CD1c-positive myeloid dendritic cell (primary cell): Measurements from ENCODE around the gene HSD17B7.
A peak's percentile ranks its signal among the peaks of the same experiment; 100 is the strongest.
"Not testable (repeated sequence)": the region's sequence is repeated elsewhere in the genome, so short reads cannot be mapped to it uniquely, and the experiment has no call there.

ENCODE experiments used
- DNase-seq: peaks from one replicate; pipeline ENCODE4 v3.0.0-alpha.2; 2016; ENCODE audit errors: extremely low spot score

Gene HSD17B7, protein sequence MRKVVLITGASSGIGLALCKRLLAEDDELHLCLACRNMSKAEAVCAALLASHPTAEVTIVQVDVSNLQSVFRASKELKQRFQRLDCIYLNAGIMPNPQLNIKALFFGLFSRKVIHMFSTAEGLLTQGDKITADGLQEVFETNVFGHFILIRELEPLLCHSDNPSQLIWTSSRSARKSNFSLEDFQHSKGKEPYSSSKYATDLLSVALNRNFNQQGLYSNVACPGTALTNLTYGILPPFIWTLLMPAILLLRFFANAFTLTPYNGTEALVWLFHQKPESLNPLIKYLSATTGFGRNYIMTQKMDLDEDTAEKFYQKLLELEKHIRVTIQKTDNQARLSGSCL

DNA sequence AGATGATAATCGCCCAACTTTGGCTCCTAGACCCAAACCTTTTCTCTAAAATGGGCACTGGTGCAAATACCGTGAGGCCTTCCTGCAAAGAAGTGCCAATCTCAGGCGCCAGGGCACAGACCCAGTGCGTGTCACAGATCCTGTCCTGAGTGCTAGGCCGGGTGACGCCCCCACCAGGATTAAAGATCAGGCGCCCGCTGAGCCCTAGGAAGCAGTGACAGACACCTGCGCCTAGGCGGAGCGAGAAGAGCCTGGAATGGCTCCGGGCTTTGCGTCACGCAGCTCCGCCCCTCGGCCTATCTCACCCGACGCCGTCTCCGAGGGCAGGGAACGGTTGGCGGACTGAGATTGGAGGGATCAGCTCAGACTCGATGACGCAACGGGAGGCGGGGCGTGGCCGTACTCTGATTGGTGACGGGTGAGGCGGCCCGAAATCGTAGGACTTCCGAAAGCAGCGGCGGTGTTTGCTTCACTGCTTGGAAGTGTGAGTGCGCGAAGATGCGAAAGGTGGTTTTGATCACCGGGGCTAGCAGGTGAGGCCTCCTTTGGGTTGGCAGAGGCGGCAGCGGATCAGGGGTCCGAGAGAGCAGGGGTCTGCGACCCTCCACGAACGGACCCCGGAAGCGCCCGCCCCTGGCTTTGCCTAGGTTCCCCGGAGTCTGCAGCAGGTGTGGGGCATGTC, at the start of gene HSD17B7:
HSD17B7 (plus strand) TSS at position 400 of the 682 bp plus-strand sequence; CDS start at position 499, 99 bp downstream.
- peak; percentile 81 for DNase-seq

DNA sequence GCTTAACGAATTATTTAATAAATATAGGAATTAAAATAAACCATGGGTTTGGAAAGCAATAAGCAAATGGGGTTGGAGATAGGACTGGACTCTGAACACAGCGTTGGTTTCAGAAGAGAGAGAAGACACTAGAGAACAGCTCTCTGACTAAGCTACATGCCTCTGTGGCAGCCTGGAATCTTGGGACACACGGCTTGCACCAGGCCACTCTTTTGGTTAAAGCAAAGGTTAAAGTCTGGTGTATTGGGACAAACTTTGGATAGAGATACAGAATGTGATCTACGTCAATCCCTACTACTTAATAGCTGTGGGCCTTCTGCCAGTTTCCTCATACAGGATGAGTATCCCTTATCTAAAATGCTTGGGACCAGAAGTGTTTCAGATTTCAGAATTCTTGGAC, 49.7 kb upstream of the HSD17B7 start:
- no peak for DNase-seq

DNA sequence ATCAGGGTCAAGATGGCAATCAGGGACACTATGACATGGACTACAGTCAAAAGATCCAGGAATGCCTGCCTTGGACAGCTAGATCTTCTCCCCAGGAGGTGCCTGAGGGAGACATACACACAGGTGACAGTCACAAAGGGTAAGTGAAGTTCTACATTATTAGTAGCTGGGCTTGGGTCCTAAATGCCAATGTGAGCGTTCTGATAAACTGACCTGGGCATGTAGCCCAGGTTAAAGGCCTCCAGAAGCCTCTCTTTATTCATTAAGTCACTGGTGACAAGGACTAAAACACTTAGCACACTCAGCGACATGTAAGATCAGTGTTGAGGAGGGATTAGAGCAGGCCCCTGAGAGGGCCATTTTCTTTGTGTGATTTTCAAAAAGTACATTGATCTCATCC, 48.9 kb upstream of the HSD17B7 start:
- DNase-seq: no peak

DNA sequence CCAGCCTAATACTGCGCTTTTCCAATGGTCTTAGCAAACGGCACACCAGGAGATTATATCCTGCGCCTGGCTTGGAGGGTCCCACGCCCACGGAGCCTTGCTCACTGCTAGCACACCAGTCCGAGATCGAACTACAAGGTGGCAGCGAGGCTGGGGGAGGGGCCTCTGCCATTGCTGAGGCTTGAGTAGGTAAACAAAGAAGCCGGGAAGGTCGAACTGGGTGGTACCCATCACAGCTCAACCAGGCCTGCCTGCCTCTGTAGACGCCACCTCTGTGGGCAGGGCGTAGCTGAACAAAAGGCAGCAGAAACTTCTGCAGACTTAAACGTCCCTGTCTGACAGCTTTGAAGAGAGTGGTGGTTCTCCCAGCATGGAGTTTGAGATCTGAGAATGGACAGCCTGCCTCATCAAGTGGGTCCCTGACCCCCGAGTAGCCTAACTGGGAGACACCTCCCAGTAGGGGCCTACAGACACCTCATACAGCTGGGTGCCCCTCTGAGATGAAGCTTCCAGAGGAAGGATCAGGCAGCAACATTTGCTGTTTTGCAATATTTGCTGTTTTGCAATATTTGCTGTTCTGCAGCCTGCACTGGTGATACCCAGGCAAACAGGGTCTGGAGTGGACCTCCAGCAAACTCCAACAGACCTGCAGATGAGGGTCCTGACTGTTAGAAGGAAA, 44.1 kb upstream of the HSD17B7 start:
- DNase-seq: not testable (repeated sequence)

DNA sequence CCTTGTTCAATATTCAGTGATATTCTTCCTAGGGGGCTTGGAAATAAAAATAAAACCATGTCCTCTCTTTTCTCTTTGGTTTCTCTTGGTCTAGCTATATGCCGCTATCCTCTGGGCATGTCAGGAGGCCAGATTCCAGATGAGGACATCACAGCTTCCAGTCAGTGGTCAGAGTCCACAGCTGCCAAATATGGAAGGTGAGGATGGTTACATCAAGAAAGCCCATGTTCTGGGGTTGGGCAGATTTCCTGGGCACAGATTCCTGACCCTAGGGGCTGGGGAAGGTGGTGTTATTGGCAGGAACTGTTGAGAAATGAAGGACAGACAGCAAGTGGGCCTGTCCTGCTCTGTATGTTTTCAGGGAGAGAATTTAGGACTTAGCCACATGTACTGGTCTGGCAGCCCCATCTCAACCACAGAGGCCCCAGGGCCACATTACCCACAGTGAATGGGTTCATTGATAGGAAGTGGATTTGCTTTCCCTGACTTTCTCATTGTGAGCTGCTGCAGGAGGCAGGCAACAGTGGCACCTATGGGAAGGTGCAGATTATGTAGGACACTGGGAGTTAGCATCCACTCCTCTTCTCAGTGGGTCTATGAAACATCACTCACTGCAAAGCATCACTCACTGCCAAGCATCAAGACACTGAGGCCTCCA, 37.4 kb upstream of the HSD17B7 start:
- DNase-seq: no peak

DNA sequence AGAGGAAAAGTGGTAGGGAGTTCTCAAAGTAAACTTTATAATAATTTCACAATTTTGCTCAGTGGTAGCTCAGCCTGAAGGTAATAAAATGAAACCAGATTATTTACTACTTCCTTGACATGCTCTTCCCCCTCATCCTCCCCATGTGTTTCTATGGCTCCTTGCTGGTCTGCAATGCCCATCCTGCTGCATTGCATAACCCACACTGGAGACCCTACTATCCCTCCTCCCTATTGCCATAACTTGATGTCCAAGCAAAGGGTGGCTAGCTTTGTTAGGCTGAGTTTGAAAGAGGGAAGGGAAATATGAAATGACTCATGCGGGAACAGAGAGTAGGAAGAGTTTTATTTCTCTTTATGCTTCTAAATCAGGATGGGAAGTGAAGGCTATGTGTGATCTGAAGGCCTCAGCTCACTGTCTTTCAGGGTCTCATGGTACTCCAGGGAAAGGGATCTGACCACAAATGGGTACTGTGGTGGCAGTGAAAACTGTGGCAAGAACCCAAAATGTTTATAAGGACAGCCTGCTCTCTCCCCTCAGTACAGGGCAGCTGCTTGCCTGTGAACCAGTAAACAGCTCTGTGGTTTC, 36.4 kb upstream of the HSD17B7 start:
- no peak for DNase-seq

DNA sequence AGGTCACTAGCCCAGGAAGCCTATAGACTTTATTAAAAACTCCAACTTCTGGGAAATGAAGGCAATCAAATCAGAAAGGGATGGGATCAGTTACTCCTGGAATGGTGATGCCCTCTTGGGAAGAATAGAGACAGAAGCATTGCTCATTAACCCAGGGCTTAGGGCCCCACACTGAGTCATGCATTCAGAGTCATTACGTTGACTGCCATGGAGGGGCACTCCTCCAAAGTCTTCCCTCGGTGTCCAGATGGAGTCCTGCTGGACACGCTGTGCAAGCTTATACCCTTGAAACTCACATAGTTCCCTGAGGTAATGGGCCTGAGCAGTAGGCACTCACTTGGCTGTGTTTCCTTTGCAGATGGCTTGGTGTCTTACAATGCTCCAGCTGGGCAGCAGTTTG, 35.2 kb upstream of the HSD17B7 start:
- DNase-seq: no peak

DNA sequence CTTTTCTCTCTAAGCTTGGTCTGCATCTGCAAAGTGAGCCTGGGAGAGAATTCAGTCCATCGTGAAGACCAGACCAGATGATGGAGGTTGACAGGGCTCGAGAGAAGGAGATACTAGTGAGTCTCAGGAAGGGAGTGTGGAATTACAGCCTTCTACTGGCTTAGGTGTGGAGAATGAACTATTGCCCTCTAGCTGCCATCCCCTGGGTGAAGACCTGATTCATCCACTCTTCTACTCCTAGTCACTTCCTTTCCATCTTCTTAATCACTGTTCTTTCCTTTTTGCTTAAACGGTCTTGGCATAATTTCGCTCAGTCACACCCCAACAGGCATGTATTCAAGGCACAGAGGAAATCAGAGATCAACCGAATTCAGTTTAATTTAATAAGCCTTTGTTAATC, 34.0 kb upstream of the HSD17B7 start:
- DNase-seq: no peak

DNA sequence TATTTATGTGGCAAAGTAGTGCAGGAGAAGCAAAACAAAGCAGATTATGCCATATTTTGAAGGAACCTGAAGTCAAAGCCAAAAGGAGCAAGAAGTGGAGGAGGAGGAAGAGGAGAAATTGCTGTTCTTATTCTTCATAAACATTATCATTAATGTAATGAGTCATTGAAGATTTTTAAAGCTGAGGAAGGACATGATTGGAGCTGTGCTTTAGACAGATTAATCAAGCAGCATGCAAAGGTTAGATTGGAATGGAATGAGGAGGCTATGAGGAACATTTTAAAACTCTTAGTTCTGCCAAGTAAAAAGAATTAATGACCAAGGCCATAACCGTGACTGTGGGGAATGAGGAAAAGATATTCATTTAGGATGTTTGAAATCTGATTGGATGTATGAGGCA, 33.0 kb upstream of the HSD17B7 start:
- DNase-seq: no peak

DNA sequence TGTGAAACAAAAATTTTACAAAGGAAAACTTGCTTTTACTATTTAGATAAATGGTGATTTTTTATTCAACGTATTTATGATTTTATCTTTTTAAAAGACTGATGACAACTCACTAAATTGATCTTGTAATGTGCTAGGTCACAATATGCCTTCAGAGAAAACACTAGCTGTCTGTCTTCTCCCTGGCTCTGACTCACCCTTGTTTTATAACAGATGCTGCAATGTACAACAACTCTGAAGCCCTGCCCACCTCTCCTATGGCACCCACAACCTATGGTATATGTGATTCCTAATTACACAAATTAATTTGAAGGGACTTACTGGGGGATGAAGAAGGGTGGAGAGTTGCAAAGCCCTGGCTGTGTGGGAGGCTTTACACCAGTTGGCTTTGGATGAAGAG, 24.7 kb upstream of the HSD17B7 start:
- no peak for DNase-seq

DNA sequence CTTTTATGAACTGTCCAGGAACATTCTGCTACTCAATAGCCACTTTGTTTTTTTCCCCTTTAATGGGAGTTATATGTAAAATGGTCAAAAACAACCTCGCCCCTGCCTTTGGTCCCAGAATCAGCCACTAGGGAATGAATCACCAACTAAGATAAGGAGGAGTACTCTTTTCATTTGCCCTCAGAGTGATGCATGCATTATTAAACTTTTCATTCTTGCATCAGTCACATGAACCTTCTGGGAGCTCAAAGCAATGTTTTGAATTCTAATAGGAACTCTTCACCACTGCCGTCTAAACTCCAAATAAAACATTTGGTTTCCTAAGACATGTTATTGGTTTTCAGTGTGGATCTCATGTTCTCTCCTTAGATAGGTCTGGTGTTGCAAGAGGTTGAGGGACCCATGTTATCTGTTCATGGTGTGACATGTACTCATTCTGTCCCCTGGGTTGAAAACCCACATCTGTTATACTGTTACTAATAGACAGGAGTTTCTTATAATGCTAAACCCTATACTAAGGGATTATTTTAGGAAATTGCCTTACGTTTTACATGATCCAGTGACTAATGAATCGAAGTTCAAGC, 17.8 kb upstream of the HSD17B7 start:
- no peak for DNase-seq

DNA sequence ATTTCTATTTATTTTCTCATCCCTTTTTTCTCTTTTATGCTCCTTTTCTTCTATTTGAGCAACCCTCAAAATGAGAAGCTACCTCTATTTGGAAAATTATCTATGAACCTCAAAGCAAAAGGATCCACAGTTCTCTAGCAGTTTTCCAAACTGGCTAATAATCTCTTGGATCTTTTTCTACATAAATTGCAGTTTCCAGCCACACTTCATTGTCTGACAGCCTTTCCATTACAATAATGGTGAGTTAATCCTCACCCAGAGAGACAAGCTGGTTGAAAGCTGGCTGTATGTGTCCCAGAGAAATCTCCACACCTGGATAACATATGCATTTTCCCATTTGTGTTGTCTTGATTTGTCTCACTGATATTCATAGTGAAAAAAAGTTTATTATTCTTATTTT, 16.5 kb upstream of the HSD17B7 start:
- DNase-seq: no peak

DNA sequence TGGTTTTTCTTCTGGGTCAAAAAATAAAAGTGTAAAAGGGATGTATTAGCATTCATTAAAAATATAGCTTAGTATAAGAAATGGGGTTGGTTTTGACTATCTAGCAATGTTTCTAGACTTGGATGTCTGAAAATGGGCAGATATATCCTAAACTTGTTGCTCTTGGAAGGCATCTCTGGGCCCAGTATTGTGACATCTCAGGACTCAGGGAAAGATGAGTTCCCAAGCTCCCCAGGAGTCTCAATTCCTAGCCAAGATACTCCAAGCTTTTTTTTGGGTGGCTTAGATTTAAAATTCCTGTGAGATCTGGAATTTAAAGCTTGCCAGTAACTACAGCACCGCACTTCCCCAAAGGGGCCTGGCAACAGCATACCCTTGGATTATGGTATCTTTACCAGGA, 11.5 kb upstream of the HSD17B7 start:
- DNase-seq: no peak

DNA sequence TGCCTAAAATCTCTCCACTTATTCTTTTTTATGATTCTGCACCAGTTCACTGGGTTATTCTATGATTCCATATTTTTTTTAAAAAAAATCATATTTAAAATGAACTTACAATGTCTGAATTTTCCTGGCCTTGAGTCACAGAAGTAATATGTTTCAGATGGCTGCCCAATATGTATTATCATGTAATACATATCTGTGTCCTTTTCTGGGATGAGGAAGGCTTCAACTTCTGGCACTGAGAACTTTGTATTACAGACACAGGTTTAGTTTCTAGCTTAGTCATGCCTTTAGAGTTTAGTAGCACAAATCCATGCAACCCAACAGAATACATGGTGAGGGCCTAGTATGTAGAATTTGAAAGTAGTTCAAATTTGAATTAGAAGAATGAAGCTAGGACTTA, 7.8 kb upstream of the HSD17B7 start:
- DNase-seq: no peak

DNA sequence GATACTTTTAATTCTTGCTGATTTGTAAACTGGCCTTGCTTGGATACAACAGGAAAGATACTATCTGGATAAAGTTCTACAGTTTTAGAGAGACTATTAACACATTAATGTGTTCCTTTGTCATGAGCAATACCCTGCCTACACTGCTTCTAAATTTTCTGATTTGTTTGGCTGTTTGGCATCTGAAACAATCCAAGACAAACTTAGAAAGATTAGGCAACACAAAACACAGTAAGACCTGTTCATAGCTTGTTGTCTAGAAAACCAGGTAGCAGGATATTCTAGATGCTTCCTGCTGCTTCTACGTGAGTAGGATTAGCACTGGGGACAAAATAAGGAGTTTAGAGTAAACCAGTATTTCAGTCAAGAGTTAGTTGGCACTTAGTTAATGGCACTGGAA, 5.6 kb upstream of the HSD17B7 start:
- DNase-seq: not testable (repeated sequence)

DNA sequence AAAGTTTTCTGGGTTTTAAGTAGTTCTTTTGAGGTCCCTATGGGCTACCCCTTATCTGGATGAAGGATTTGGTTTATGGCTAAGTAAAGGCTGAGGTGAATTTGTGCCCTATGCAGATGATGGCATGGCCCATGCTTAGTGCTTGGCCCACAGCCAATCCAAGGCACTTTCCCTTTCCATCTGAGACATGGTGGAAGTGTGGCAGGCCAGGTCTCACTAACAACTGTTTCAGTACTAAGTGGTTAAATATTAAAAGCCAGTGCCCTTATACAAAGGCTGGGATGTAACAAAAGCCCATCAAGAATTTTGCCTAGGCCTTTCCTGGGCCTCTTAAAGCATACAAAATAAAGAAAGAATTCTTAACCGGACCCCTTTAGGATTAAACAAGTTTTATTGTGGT, 1.7 kb upstream of the HSD17B7 start:
- DNase-seq: not testable (repeated sequence)

DNA sequence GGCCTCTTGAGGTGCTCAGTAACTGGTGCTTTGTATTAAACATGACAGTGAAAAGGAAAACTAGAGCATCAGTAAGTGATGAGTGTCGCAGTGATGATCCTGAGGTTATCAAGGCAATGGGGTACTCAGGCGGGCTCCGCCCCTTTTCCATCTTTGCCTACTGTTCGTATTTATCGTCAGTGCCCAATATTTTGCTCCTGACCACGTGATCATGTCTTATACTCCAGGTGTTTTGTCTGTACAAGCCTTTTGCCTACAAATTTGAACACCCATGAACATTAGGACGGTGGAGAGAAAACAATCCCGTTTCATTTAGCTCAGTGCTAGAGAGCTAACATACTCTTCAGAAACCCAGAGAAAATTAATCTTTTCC, 469 bp downstream of the HSD17B7 start:
- not testable (repeated sequence) for DNase-seq

DNA sequence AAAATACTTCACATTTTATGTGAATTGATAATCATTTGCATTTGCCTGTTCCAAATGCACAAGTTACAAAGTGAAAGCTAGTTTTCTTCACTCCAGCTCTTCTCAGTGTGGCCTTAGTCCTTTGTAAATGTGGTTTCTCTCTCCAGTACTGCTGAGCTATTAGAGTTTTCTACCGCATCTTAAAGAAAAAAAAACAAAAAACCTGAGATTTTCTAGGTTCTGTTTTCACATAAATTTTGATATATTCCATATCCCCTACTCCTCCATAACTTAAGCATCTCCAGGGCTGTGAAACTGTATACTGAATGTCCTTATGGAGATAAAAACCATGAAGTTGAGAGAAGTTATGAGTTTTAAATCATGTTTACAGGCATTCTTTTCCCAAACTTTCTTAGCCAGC, 3.8 kb downstream of the HSD17B7 start:
- not testable (repeated sequence) for DNase-seq

DNA sequence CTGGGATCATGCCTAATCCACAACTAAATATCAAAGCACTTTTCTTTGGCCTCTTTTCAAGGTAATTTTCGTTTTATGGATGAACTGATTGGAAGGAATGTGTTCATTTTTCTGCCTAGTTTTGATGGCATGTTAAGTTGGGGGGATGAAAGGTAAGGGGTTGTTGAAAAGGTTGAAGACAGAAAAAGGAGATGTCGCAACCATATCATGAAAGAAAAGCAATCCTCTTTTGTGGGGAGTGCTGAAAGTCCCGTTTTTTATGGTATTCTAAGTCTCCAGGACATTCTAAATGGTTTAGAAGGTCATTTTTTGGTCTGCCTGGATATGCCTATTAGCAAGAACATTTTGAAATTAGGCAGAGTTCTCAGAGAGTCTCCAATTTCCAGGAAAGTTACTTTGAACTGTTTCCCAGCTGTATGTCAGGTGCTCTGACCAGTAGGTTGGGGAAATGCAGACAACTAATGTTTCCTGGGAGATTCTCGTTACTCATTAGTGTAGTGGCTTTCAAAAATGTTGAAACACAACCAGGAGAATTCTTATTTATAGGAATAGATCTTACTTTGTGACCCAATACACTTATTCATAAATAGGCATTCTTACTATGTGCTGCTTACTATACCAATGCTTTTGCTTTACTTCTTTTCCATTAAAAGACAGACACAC, 6.2 kb downstream of the HSD17B7 start:
- DNase-seq: not testable (repeated sequence)

DNA sequence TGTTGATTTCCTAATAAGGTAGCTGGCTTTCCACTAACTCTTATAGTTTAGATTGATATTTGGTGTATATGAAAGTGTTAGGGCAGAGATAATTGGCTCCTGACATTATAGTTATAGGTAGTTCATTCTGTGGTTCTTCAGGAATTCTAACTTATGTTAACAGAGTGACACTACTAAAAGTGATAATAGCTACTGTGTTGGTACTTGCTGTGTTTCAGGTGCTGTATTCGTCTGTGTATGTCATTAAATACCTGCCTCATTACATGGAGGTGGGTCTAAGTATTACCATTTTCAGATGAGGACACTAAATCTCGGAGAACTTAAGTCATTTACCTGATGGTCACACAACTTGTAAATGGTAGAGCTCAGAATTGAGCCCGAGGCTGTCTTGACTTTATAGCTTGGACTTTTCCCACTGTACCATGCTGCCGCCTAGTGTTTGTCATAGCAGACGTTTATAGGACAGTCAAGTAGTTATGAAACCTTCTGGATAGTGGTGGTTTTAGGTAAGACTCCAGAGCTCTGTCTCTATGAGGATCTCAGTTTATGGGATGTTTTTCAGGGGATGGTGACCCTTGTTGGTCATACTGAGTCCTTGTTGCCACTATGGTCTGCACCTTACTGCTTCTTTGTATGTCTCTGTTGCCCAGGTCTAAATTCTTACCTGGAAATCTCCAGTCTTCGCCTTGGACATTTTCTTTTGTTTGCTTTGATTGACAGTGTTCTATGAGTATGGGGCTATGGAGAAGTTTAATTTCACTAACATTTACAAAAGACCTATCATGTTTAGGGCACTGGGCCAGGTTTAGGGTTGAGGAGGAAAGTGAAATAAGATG, 9.7 kb downstream of the HSD17B7 start:
- not testable (repeated sequence) for DNase-seq
